ENCODE measurements around the gene ARHGAP22.

The ARHGAP22 gene

DNA sequence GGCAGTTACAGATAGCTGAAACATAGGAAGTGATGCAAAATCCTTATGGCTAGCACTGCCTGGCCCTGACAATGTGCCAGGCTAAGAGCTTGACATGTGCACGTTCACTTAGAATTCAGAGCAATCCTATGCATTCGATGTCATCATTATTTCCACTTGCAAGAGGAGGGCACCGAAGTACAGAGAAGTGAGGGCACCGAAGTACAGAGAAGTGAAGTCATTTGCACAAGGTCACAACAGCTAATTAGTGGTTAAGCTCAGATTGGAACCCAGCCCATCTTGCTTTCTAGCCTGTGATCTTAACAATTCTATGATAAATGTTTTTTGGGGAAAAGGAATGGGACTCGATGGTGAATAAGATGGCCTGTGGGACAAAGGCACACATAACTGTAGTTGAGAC lies 73.4 kb downstream of the ARHGAP22 start:
- in situ Hi-C loops (cut with MboI; ENCODE audit: low sequenced_read_pairs, unreplicated experiment): no loop called here
- no peak for TF ChIP-seq CTCF (IDR thresholded peaks at IDR 0.05; ENCODE audit: borderline replicate concordance, control extremely low read depth, extremely low read depth, insufficient read depth, missing control alignments)

GRCh38 chr10:48529331-48529730 lies 75.5 kb downstream of the ARHGAP22 start:
- in situ Hi-C loops (cut with MboI; ENCODE audit: low sequenced_read_pairs, unreplicated experiment): no loop called here
- DNase-seq (ENCODE audit: low spot score): no peak
- no peak for TF ChIP-seq CTCF (IDR thresholded peaks at IDR 0.05; ENCODE audit: borderline replicate concordance, control extremely low read depth, extremely low read depth, insufficient read depth, missing control alignments)

More for the DNA sequence above, 73.4 kb downstream of the ARHGAP22 start:
- no peak for DNase-seq (ENCODE audit: low spot score)

DNA sequence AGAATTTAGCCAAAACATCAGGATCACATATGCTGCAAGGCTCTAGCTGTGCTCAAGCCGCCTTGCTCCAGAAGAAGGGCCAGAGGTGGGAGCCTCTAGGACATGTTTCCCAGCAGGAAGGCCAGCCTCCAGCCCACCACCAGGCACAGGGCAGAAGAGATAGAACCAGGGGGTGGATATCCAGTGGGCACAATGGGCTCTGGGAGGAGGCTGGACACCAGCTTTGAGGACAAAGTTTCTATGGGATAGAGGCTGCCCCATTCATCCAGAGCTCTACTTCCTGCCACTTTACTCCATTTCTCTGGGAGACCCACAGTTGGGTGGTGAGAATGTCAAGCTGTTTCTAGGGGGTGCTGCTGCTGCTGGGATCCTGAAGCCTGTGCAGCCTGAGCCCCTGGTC lies 77.1 kb downstream of the ARHGAP22 start:
- no peak for TF ChIP-seq CTCF (IDR thresholded peaks at IDR 0.05; ENCODE audit: borderline replicate concordance, control extremely low read depth, extremely low read depth, insufficient read depth, missing control alignments)
- in situ Hi-C loops (cut with MboI; ENCODE audit: low sequenced_read_pairs, unreplicated experiment): no loop called here
- DNase-seq (ENCODE audit: low spot score): no peak

DNA sequence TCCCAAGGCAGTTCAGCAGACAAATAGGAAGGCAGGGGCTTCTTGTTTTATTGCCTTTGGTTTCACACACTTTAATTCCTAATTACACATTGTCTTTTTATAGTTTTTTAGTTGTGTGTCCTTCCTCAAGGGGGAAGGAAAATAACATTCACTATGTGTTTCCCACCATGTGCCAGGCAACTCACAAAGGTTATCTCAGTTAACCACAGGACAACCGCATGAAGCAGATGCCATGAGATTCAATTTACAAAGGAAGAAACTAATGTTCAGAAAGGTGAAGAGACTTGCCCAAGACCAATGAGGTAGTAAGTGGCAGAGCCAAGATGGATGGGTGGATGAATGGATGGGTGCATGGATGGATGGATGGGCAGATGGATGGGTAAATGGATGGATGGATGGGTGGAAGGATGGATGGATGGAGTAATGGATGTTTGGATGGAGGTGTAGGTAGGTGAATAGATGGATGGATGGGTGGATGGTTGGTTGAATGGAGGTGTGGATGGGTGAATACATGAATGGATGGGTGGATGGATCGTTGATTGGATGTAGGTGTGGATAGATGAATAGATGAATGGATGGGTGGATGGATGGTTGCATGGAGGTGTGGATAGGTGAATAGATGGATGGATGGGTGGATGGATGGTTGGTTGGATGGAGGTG lies 77.9 kb downstream of the ARHGAP22 start:
- DNase-seq (ENCODE audit: low spot score): no peak
- no peak for TF ChIP-seq CTCF (IDR thresholded peaks at IDR 0.05; ENCODE audit: borderline replicate concordance, control extremely low read depth, extremely low read depth, insufficient read depth, missing control alignments)
- in situ Hi-C loops (cut with MboI; ENCODE audit: low sequenced_read_pairs, unreplicated experiment): no loop called here

- no peak for DNase-seq (ENCODE audit: low spot score)
- no peak for TF ChIP-seq CTCF (IDR thresholded peaks at IDR 0.05; ENCODE audit: borderline replicate concordance, control extremely low read depth, extremely low read depth, insufficient read depth, missing control alignments)
- in situ Hi-C loops (cut with MboI; ENCODE audit: low sequenced_read_pairs, unreplicated experiment): no loop called here
Measured at GRCh38 chr10:48526011-48526821, 78.7 kb downstream of the ARHGAP22 start.

DNA sequence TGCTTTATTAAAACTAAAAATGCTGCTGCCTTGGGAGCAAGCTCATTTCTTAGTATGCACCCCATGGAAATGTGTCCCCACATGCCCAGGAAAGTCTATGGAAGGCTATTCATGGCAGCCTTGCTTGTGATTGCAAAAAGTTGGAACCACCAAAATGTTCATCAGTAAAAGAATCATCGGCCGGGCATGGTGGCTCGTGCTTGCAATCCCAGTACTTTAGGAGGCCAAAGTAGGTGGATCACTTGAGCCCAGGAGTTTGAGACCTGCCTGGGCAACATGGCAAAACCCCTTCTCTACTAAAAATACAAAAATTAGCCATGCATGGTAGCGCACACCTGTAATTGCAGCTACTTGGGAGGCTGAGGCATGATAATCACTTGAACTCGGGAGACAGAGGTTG lies 79.8 kb downstream of the ARHGAP22 start:
- no peak for DNase-seq (ENCODE audit: low spot score)
- in situ Hi-C loops (cut with MboI; ENCODE audit: low sequenced_read_pairs, unreplicated experiment): no loop called here
- TF ChIP-seq CTCF (IDR thresholded peaks at IDR 0.05; ENCODE audit: borderline replicate concordance, control extremely low read depth, extremely low read depth, insufficient read depth, missing control alignments): no peak
